ENCODE data around the gene GLOD4.
A peak's percentile ranks its signal among the peaks of the same experiment; 100 is the strongest.
"Not testable (repeated sequence)": the region's sequence is repeated elsewhere in the genome, so short reads cannot be mapped to it uniquely, and the experiment has no call there.

The GLOD4 gene

DNA sequence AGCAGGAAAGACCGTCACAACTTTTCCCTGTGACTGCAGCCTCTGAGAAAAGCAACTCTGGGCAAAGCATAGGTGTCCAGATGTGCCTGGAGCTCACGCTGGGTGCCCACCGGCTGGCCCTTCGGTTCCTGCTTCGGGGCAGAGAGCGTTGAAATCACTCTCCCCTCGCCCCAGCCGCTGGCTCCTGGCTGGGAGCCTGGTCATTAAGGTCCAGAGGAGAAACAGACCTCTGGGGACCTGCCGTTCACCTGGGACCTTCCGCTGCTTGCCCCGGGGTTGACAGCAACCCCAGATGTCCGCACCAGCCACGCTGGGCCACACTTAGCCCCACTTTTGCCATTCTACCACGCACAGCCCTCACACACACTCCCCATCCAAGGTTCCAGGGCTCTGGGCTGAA lies 13.2 kb upstream of the GLOD4 start:
- peaks cover 39% of the 10 kb centered on the region for H3K36me3 ChIP-seq (ENCODE audit: insufficient read depth, low read length)
- ATAC-seq (ENCODE audit: insufficient read depth, low read depth), result no peak

DNA sequence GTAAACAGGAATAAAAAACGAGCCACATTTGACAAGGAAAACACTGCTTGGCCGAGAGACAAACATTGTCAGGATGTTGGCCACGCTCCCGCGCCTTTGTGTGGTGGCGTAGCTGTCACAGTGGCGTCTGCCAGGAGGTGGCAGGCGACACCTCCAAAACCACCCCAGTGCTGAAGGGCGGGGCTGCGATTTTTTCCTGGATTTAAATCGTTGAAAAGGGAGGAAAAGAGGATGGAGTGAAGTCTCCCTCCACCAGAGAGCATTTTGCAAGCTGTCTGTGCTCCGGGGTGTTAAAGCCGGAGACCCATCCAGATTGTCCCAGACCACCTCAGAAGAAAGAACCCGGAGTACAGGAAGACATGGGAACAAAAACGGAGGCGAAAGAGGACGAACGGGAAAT lies 12.8 kb upstream of the GLOD4 start:
- Histone ChIP-seq H3K9ac (ENCODE audit: low read depth, low read length) (no peak overlapping the region), H3K4me3 (ENCODE audit: low read depth in 1 of 2, low read length in 2 of 2) (no peak overlapping the region), H3K36me3 (ENCODE audit: insufficient read depth, low read length) (peaks cover 43% of the 10 kb centered on the region), H3K27ac (ENCODE audit: low read length) (no peak overlapping the region), H3K4me2 (ENCODE audit: insufficient read depth, low read length) (no peak overlapping the region), H3K4me1 (ENCODE audit: insufficient read depth, low read length) (no peaks in the 10 kb centered on the region), H3K9me3 (ENCODE audit: insufficient read depth, low read length, severe bottlenecking) (no peaks in the 10 kb centered on the region), H4K20me1 (ENCODE audit: insufficient read depth, low read length) (peaks cover 21% of the 10 kb centered on the region), H2AFZ (ENCODE audit: low read depth, low read length) (no peak overlapping the region), H3K27me3 (ENCODE audit: insufficient read depth, low read length, poor library complexity) (no peaks in the 10 kb centered on the region), H3K79me2 (ENCODE audit: insufficient read depth, low read length) (no peaks in the 10 kb centered on the region)
- TF ChIP-seq, protein P1, sequence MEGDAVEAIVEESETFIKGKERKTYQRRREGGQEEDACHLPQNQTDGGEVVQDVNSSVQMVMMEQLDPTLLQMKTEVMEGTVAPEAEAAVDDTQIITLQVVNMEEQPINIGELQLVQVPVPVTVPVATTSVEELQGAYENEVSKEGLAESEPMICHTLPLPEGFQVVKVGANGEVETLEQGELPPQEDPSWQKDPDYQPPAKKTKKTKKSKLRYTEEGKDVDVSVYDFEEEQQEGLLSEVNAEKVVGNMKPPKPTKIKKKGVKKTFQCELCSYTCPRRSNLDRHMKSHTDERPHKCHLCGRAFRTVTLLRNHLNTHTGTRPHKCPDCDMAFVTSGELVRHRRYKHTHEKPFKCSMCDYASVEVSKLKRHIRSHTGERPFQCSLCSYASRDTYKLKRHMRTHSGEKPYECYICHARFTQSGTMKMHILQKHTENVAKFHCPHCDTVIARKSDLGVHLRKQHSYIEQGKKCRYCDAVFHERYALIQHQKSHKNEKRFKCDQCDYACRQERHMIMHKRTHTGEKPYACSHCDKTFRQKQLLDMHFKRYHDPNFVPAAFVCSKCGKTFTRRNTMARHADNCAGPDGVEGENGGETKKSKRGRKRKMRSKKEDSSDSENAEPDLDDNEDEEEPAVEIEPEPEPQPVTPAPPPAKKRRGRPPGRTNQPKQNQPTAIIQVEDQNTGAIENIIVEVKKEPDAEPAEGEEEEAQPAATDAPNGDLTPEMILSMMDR (IDR thresholded peaks at IDR 0.05; ENCODE audit: borderline replicate concordance, extremely low read depth, low read length, poor library complexity, severe bottlenecking), result peak; percentile 17
- TF ChIP-seq EZH2 (IDR thresholded peaks at IDR 0.05; ENCODE audit: borderline replicate concordance, low read depth, low read length, severe bottlenecking), result no peak
- DNase-seq (no peak), ATAC-seq (ENCODE audit: insufficient read depth, low read depth) (no peak)

More for the DNA sequence above, 13.2 kb upstream of the GLOD4 start:
- Histone ChIP-seq H3K4me3 (ENCODE audit: low read depth in 1 of 2, low read length in 2 of 2) (no peak overlapping the region), H3K4me1 (ENCODE audit: insufficient read depth, low read length) (no peaks in the 10 kb centered on the region), H3K27ac (ENCODE audit: low read length) (no peak overlapping the region), H3K4me2 (ENCODE audit: insufficient read depth, low read length) (no peak overlapping the region), H3K27me3 (ENCODE audit: insufficient read depth, low read length, poor library complexity) (no peaks in the 10 kb centered on the region), H3K9me3 (ENCODE audit: insufficient read depth, low read length, severe bottlenecking) (no peaks in the 10 kb centered on the region), H4K20me1 (ENCODE audit: insufficient read depth, low read length) (peaks cover 21% of the 10 kb centered on the region), H3K79me2 (ENCODE audit: insufficient read depth, low read length) (no peaks in the 10 kb centered on the region), H2AFZ (ENCODE audit: low read depth, low read length) (no peak overlapping the region), H3K9ac (ENCODE audit: low read depth, low read length) (no peak overlapping the region)
- no peak for DNase-seq
- TF ChIP-seq EZH2 (IDR thresholded peaks at IDR 0.05; ENCODE audit: borderline replicate concordance, low read depth, low read length, severe bottlenecking), result no peak
- TF ChIP-seq, protein P1 (IDR thresholded peaks at IDR 0.05; ENCODE audit: borderline replicate concordance, extremely low read depth, low read length, poor library complexity, severe bottlenecking), result no peak

DNA sequence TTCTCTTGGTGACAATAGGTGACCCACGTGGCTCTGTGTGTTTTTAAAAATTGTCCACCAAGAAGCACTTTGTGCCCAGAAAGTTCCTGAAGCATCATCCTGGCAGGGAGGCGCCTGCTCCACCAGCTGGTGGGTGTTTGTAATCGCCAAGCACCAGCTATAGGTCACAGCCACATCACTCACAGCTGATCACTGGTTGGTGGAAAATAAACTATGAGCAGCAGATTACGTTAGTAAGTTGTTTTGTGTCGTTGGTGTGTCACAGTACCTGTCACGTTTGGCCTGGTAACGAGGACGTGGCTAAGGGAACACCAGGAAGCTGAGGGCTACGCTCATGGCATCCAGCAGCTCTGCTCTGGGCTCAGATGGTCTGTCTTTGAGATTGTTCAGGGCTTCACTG lies 10.2 kb upstream of the GLOD4 start:
- DNase-seq, result no peak
- H3K27me3 ChIP-seq (ENCODE audit: insufficient read depth, low read length, poor library complexity), result no peaks in the 10 kb centered on the region
- H4K20me1 ChIP-seq (ENCODE audit: insufficient read depth, low read length), result peaks cover 20% of the 10 kb centered on the region
- no peak overlapping the region for H2AFZ ChIP-seq (ENCODE audit: low read depth, low read length)
- no peak overlapping the region for H3K4me3 ChIP-seq (ENCODE audit: low read depth in 1 of 2, low read length in 2 of 2)
- TF ChIP-seq, protein P1 (IDR thresholded peaks at IDR 0.05; ENCODE audit: borderline replicate concordance, extremely low read depth, low read length, poor library complexity, severe bottlenecking), result peak; percentile 13
- TF ChIP-seq EZH2 (IDR thresholded peaks at IDR 0.05; ENCODE audit: borderline replicate concordance, low read depth, low read length, severe bottlenecking), result no peak
- H3K27ac ChIP-seq (ENCODE audit: low read length), result no peak overlapping the region
- no peaks in the 10 kb centered on the region for H3K4me1 ChIP-seq (ENCODE audit: insufficient read depth, low read length)
- H3K9ac ChIP-seq (ENCODE audit: low read depth, low read length), result no peak overlapping the region
- H3K36me3 ChIP-seq (ENCODE audit: insufficient read depth, low read length), result peaks cover 69% of the 10 kb centered on the region
- no peaks in the 10 kb centered on the region for H3K9me3 ChIP-seq (ENCODE audit: insufficient read depth, low read length, severe bottlenecking)
- no peak overlapping the region for H3K4me2 ChIP-seq (ENCODE audit: insufficient read depth, low read length)
- ATAC-seq (ENCODE audit: insufficient read depth, low read depth), result no peak
- H3K79me2 ChIP-seq (ENCODE audit: insufficient read depth, low read length), result no peaks in the 10 kb centered on the region

DNA sequence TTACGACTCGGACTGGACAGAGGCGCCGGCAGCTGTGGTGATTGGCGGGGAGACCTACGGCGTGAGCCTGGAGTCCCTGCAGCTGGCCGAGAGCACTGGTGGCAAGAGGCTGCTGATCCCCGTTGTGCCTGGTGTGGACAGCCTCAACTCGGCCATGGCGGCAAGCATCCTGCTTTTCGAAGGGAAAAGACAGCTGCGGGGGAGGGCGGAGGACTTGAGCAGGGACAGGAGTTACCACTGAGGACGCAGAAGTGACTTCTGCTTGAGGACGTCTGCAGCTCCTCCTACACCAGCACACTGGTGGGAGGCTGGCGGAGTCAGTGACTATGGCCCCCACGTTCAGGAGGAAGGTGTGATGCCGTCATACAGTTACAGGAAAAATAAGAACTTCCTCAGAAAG lies 9.7 kb upstream of the GLOD4 start:
- Histone ChIP-seq H3K27ac (ENCODE audit: low read length) (no peak overlapping the region), H3K79me2 (ENCODE audit: insufficient read depth, low read length) (no peaks in the 10 kb centered on the region), H3K4me2 (ENCODE audit: insufficient read depth, low read length) (no peak overlapping the region), H2AFZ (ENCODE audit: low read depth, low read length) (no peak overlapping the region), H3K9ac (ENCODE audit: low read depth, low read length) (no peak overlapping the region), H3K4me1 (ENCODE audit: insufficient read depth, low read length) (no peaks in the 10 kb centered on the region), H3K4me3 (ENCODE audit: low read depth in 1 of 2, low read length in 2 of 2) (no peak overlapping the region), H4K20me1 (ENCODE audit: insufficient read depth, low read length) (peaks cover 20% of the 10 kb centered on the region), H3K36me3 (ENCODE audit: insufficient read depth, low read length) (peaks cover 72% of the 10 kb centered on the region), H3K27me3 (ENCODE audit: insufficient read depth, low read length, poor library complexity) (no peaks in the 10 kb centered on the region), H3K9me3 (ENCODE audit: insufficient read depth, low read length, severe bottlenecking) (no peaks in the 10 kb centered on the region)
- ATAC-seq (ENCODE audit: insufficient read depth, low read depth) (no peak), DNase-seq (no peak)
- TF ChIP-seq EZH2 (IDR thresholded peaks at IDR 0.05; ENCODE audit: borderline replicate concordance, low read depth, low read length, severe bottlenecking), result no peak
- TF ChIP-seq, protein P1 (IDR thresholded peaks at IDR 0.05; ENCODE audit: borderline replicate concordance, extremely low read depth, low read length, poor library complexity, severe bottlenecking), result no peak

DNA sequence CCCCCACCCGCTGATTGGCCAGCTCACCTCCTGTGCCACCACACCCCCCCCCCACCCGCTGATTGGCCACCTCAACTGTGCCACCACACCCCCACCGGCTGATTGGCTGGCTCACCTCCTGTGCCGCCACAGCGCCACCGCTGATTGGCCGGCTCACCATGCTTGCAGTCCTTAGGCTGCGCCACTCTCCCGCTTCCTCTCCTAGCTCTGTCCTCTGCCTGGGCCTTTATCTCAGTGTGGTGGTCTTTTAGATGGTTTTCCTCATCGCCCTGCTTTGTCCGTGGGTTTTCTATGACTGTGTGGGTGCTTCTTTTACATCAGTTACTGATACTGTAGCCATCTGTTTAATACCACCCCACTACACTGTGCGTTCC lies 8.8 kb upstream of the GLOD4 start:
- not testable (repeated sequence) for H3K9ac ChIP-seq (ENCODE audit: low read depth, low read length); H3K79me2 ChIP-seq (ENCODE audit: insufficient read depth, low read length); H3K4me3 ChIP-seq (ENCODE audit: low read depth in 1 of 2, low read length in 2 of 2); H3K27me3 ChIP-seq (ENCODE audit: insufficient read depth, low read length, poor library complexity); H3K4me1 ChIP-seq (ENCODE audit: insufficient read depth, low read length); H3K9me3 ChIP-seq (ENCODE audit: insufficient read depth, low read length, severe bottlenecking); H2AFZ ChIP-seq (ENCODE audit: low read depth, low read length); DNase-seq; H3K27ac ChIP-seq (ENCODE audit: low read length); H3K4me2 ChIP-seq (ENCODE audit: insufficient read depth, low read length)
- 0 out of 3 replicates have a peak, but pooled peaks have one; percentile 22 for ATAC-seq (ENCODE audit: insufficient read depth, low read depth)
- Histone ChIP-seq H4K20me1 (ENCODE audit: insufficient read depth, low read length) (peaks cover 20% of the 10 kb centered on the region), H3K36me3 (ENCODE audit: insufficient read depth, low read length) (peaks cover 75% of the 10 kb centered on the region)

Measured in DND-41 (cell line).